Jurkat, Clone E6-1 (cell line): ENCODE results near the gene TIGAR.

ENCODE experiments used
- DNase-seq: peaks from one replicate; pipeline ENCODE4 v3.0.0-alpha.2; 2011; ENCODE audit warnings: low read depth, low spot score
- H3K4me3 ChIP-seq: 2 replicates; pipeline ENCODE4 v1.5.1; 2011; ENCODE audit warnings: mild to moderate bottlenecking, low read length, control low read depth, moderate library complexity

Gene TIGAR

GRCh38 chr12:4282103-4282891 lies 38.7 kb upstream of the TIGAR start:
- no peak overlapping the region for H3K4me3 ChIP-seq
- no peak for DNase-seq

- no peak overlapping the region for H3K4me3 ChIP-seq
- no peak for DNase-seq
These were observed 38.0 kb upstream of the TIGAR start for GRCh38 chr12:4282892-4283511.

- no peak for DNase-seq
- no peak overlapping the region for H3K4me3 ChIP-seq
These were observed 37.3 kb upstream of the TIGAR start for GRCh38 chr12:4283512-4284255.

GRCh38 chr12:4284306-4284705 lies 36.7 kb upstream of the TIGAR start:
- H3K4me3 ChIP-seq: no peak overlapping the region
- no peak for DNase-seq

- no peak overlapping the region for H3K4me3 ChIP-seq
- DNase-seq: no peak
These were observed 35.9 kb upstream of the TIGAR start for GRCh38 chr12:4285070-4285469.

DNA sequence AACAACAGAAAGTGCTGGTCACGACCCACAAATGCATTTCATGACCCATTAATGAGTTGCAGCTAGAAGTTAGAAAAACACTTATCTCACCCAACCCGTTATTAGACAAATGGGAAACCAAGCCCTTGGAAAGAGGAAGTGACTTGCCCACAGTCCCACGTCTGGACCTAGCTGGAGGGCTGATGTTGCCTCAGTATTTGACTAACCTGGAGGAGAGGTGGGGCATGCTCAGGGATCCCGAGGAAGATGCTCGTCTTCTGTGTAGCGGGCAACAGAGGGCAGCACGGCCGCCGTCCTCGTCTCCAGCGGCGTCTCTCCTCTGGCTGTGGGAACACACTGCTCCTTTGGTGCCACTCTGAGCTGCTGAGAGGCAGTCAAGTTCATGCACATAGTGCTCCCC lies 34.8 kb upstream of the TIGAR start:
- H3K4me3 ChIP-seq: no peak overlapping the region
- no peak for DNase-seq

- DNase-seq: no peak
- H3K4me3 ChIP-seq: no peak overlapping the region
These were observed 34.2 kb upstream of the TIGAR start for GRCh38 chr12:4286771-4287317.

GRCh38 chr12:4287325-4288211 lies 33.4 kb upstream of the TIGAR start:
- DNase-seq: no peak
- no peak overlapping the region for H3K4me3 ChIP-seq

GRCh38 chr12:4288296-4289131 lies 32.5 kb upstream of the TIGAR start:
- DNase-seq: no peak
- no peak overlapping the region for H3K4me3 ChIP-seq

DNA sequence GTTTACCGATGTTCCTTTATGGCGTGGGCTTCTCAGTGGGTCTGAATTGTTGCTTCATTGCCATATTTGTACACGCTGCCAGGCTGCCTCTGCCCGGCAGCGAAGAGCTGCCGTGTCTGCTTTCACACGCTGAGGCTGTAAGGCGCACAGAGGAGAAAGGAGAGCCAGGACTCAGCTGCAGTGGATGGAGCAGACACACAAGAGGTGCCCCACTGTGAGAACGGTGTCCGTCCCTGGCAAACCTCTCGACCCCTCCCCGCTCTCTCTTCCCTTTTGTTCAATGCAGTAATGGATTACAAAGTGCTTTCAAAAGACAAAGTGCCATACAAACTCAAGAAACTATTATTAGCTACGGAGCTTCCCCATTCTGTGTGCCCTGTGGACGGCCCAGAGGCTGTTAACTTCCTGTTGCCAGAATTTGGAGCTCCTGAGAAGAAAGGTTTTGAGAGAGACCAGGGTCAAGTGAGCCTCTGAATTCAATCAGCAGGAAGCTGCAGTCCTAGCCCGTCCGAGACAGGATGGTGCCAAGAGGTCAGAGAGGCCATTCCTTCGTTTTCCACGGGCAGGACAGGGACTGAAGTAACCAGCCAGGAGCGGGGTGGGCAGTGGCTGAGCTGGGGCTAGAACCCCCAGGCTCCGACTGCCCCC lies 31.7 kb upstream of the TIGAR start:
- DNase-seq: no peak
- H3K4me3 ChIP-seq: no peak overlapping the region

DNA sequence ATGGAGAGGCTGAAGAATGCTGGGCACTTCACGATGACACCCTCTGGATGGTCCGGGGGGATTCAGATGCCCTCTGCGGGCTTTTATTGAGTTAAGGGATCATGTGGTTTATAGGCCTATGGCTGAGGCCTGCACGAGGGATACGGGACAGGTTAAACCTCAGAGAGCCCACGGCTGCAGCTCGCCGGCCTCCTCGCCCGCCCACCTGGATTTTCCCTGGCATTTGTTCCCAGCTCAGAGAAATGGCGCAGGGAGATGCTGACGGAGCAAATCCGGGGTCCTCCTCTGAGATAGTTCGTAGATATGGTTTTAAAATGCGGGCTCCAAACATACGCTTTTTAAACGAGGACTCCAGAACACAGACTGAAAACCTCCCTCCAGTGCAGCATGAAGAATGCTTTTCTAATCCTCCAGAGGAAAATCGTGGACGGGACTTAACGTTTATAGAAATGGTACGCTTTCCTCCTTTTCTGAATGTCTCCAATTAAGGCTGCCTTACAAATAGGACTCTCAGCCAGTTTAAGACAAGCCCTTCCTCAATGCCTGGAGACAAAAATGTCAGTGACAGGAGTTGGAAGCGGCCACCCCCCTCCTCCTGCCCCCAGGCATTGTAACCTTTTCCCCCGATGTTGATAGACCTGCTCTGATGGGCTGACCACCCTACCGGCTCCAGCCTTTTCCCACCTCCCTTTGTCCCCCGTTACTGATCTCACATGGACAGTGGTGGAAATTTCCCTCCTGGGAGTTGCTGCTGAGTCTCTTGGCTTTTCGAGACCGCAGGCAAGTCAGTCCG lies 30.8 kb upstream of the TIGAR start:
- no peak for DNase-seq
- no peak overlapping the region for H3K4me3 ChIP-seq

DNA sequence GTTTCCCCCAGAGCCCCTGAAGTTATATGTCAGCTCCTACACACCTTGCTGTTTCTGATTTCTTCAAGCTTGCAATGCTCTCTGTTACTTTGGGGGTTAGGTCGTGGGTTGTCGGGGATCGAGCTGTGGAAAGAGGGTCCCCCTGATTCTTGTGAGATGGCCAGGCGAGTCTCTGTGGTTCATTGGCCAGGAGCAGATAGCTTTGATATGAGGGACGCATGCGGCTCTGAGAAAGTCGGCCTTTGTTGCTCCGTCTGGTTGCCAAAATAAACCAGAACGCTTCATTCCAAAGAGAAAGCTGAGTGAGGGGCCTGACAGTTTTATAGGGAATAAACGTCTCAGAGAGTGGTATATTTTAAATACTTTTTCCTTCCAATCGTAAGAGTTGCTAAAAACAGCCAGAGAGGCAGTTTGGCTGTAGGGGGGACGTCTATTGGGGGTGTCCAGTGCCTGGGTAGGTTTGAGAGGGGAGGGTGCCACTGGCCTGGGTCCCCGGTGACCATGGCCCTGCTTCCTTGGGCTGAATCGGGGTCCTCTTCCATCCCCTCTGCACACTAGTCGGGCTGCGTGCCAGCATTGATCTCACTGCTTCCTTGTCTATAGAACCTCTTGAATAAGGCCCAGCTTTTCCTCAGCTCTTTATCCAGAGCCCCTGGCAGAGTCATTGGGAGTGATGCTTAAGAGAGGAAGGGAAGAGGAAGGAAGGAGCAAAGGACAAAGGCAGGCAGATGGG lies 28.5 kb upstream of the TIGAR start:
- no peak for DNase-seq

DNA sequence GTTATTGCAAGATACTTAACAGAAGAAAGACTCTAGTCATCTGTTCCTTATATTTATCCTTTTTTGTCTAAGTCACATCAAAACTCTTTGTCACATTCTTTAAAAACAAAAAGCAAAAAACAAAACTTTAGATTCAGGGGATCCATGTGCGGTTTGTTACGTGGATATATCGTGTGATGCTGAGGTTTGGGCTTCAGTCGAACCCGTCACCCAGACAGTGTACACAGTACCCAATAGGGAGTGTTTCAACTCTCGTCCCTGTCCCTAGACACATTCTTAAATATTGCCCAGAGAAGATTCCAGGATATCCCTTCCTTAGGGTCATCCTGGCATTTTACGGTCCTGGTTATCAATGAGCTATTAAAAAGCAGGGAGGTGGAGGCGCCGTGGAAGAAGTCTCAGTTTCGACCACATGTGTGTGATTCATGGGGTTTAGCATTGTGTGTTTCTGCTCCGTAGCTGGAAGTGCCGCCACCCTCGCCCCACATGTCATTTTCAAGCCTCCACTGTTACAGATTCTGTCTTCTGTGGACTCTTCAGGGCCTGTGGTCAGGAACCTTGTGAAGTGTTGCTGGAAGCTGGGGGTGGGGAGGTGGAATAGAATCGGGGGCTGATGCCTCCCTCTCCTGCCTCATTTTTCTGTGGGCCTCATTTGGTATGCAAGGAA lies 27.6 kb upstream of the TIGAR start:
- no peak for DNase-seq
- no peak overlapping the region for H3K4me3 ChIP-seq

More for the DNA sequence above, 28.5 kb upstream of the TIGAR start:
- H3K4me3 ChIP-seq: no peak overlapping the region

GRCh38 chr12:4293966-4294505 lies 27.0 kb upstream of the TIGAR start:
- no peak for DNase-seq
- no peak overlapping the region for H3K4me3 ChIP-seq

- H3K4me3 ChIP-seq: no peak overlapping the region
- DNase-seq: no peak
These were observed 24.3 kb upstream of the TIGAR start for GRCh38 chr12:4296751-4297150.

- H3K4me3 ChIP-seq: no peak overlapping the region
These were observed 23.4 kb upstream of the TIGAR start for GRCh38 chr12:4297617-4298016.

More at GRCh38 chr12:4297617-4298016, 23.4 kb upstream of the TIGAR start:
- DNase-seq: no peak
